ENCODE results near the gene CXCR5.

Gene CXCR5

DNA sequence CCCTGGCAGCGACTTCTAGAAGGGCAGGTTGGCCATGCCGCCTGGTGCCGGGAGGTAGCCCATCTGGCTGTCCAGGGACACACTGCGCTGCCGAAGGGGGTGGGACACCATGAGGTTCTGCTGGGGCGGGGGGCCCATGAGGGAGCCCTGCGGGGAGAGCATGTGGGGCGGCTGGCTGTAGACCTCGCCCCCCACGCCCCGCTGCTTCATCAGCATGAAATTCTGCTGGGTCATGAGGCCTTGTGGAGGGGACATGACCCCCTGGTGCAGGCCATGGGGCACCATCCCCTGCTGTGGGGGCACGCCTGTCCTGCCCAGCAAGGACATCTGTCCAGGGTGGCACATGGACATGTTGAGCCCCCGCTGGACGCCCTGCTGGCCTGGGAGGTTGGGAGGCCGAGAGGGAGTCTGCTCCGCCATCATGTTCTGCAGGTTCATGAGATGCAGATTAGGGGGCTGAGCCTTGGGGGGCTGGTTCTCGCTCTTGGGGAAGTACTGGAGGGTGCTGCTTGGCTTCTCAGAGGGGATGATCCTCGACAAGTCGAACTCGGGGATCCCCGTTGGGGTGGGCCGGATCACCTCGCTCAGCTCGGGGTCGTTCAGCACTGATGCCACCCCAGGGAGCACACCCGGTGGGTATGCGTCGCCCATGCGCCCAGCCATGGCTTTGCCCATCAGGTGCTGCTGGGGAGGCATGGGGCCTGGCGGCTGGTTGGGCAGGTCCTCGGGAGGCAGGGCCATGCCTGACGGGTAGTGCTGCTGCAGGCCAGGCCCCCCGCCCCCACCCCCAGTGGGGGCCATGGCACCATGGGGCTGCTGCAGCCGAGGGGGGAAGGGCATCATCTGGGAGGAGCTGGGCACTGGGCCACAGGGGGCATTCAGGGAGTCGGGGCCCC is 15.0 kb downstream of the CXCR5 start:
- DNase-seq (ENCODE audit: low spot score), result no peak

DNA sequence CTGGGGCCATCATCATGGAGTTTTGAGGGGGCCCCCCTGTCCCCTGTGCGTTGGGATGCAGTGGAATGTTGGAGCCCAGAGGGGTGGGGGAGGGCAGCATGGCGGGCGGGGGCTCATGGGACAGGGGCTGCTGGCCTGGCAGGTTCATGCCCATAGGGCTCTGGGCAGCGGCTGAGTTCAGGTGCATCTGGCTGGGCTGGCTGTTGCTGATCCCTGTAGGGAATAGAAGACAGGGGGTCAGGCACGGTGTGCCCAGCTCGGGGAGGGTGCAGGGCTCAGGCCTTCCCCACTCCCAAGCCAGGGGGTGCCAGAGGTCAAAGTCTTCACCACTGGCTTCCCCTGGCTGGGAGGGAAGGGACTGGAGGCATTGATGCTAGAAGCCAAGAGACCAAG is 15.6 kb downstream of the CXCR5 start:
- DNase-seq (ENCODE audit: low spot score), result no peak

DNA sequence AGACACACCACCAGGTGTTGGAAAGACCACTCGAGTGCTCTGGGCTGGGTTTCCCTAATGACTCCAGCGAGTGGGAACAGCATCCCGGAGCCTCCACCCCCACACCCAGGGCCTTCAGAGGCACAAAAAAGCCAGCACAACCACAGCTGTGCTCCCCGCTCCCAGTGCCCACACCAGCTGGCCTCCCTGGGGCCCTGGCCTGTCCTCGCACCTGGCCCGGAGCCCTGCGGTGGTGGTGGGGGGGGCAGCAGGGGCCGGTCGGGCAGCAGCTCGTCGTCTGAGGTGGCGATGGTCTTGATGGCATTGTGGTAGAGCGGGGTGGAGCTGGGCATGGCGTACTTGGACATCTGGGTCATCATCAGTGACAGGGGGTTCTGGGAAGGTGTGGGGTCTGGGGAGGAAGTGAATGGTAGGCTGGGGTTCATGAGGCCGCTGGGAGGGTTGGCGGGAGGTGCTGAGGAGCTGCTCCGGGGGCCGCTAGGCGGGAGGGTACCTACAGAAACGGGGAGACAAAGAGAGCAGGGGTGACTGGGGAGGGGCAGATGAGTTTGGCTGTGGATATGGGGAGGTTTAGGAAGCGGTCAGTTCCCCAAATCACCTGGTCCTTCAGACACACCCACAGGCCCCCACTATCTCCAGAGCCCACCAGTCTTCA is 16.1 kb downstream of the CXCR5 start:
- no peak for DNase-seq (ENCODE audit: low spot score)

DNA sequence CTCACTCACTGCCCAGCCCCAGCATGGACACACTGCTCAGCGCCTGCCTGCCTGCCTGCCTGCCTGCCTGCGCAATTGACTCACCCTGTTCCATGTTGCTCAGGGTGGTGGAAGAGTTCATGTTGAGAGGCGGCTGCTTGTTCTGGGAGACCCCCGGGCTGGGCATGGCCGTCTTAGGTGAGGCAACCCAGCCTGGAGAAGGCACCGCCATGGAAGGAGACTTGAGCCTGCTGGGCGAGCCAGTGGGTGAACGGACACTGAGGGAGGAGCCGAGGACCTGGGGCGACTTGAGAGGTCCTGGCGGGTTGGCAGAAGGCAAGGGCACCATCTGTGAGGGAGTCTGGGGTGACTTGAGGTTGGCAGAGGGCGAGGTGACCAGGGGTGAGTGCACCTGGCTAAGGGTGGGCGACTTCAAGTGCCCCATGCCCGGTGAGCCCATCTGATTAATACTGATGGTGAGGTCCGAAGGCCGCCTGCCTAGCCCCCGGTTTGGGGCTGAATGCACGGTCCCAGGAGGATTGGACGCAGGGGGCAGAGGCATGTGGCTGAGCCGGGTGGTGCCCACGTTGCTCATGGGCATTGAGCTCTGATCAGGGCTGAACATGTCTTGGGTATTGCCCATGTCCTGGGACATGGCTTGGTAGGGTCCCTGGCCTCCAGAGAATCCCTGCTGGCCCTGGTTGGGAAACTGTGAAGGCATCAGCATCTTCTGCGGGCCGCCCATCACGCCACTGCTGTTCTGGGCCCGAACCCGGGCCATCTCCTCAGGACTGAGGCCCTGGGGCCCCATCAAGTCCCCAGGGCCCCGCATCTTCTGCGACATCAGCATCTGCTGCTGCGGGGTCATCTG is 17.1 kb downstream of the CXCR5 start:
- DNase-seq (ENCODE audit: low spot score), result no peak

DNA sequence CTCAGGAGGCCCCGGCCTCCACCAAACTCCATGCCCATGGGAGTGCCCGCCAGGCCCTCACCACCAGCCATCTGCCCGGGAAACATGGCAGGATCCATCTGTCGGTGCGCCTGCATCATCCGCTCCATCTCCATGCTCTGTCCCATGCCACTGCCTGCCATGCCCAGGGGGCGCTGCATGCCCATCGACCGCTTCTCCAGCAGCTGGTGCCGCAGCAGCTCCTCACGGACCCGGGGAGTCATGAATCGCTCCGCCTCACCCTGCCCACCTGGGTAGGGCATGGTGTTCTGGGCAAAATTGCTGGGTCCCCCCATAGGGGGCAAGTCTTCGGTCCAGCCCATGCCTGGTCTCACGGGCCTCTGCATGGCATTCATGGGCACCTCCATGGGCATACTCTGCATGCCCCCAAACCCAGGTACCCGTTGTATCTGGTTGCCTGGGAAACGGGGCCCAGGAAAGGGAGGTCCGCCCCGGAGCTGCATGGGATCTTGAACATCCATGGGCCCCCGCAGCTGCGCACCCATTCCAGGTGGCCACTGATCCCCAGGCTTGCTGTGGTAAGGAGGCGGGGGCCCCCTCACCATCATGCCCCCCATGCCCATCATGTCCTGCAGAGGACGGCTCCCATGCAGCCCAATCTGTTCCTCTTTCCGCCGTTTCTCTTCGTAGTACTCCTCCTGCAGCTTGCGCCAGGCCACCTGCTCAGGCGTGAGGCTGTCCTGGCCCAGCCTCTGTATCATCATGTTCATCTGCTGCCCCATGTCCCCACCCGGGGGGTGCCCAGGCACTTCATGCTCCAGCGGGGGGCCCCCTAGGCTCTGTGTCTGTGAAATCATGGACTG is 18.0 kb downstream of the CXCR5 start:
- no peak for DNase-seq (ENCODE audit: low spot score)

DNA sequence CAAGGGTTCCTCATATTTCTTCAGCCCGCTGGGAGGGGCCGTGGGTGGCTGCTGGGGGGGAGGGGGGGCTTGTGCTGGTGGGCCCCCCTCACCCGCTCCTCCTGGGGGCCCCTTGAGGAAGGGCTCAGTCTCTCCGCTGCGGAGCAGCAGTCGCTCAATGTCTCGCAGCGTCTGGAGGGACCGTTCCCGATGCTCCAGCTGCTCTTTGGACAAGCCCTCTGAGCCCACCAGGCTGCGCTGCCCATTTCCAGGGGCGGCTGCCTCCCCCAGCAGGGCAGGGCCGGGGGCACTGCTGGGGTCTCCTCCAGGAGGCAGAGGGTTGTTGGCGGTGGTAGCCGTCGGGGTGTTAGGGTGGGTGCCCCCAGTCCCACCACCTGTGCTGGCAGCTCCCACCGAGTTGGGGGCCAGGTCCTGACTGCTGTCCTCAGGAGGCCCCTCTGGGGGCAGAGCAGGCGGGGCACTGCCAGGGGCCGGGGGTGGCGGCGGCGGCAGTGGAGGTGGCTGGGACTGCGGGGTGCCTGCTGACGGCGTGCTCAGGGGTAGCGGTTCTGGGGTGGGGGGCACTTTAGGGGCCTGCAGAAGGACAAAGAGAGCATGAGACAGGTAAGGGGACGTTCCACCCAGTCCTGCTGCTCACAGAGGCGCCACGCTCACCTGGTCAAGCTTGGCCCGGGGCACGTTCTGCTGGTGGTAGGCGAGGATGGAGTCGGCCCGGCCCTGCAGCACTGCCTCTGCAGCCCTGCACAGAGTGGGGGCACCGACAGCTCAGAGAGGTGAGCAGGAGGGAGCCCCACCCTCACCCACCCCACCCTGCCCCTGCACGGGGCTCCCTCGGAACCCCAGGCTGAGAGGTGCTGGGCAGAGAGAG is 18.9 kb downstream of the CXCR5 start:
- DNase-seq (ENCODE audit: low spot score), result no peak

DNA sequence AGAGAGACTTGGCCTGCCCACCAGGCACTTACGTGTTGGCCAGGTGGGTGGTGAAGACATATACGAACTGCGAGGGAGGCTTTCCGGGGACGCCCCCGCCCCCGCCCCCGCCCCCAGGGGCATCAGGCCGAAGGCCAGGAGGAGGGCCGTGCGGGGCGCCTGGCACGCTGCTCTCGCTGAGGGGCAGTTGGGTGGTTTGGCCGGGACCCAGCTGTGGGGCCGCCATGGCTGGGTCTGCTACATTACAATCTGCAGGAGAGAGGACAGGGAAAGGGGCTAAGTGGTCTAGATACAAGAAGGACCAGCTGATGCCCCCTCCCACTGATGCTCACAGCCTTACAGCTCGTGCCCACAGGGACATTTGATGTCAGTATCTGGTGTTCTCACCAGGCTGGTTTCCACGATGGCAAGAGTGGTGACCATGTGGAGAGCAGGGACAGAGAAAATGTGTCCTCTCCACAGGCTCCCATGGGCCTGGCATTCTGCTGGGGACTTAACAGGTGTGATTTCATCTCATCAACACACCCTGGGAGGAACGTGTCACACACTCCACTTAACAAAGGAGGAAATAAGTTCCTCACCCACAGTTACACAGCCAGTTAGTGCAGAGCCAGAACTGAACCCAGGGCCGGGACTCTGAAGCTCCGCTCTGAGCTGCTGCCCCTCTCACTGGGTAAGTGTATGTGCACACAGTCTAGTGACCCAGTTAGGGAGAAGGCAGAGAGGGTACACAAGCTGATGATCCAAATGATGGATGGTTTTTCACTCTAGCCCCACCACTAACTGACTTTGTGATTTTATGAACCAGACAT is 19.7 kb downstream of the CXCR5 start:
- DNase-seq (ENCODE audit: low spot score), result no peak

DNA sequence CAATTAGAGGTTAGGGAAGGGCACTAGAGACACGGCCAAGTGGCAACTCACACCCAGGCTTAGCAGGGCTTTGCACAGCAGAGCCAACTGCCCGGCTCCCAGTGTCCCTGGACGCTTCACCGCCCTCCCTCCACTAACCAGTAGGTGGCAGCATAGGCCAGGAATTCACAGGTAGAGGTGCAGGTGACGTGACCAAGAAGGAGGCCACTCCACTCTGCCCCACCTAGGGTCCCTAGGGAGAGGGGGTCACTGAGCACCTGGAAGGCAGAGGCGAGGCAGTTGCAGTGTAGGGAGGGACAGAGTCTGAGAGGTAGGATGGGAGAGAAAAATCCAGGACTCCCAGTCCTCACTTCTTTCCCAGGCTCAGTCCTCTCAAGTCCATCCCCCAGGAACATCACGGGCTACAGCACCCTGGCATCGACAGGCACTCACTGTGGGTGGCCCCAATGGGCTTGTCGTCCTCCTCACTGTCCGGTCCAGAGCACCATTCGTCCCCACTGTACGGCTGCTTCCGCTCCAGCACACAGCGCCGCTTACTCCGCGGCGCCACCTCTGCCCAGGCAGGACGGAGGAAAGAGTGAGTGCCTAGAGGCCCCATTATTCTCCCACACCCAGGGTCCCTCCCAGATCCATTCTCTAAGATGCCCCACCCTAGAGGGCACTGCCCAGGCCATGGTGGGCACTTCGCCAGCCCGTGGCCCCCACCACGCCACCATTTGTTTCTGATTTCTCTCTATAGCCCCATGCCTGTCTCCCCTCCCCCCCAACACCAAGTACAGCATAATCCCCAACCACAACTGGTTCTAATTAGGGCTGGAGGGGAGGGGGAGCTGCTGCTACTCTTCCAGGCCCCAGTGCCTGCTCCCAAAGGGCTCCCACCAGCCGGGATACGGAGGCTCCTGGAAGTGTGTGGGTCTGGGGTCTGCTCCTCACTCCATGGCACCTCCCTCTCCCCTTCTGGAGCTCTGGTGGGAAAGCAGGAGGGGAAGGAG is 23.7 kb downstream of the CXCR5 start:
- DNase-seq (ENCODE audit: low spot score), result peak; percentile 77

DNA sequence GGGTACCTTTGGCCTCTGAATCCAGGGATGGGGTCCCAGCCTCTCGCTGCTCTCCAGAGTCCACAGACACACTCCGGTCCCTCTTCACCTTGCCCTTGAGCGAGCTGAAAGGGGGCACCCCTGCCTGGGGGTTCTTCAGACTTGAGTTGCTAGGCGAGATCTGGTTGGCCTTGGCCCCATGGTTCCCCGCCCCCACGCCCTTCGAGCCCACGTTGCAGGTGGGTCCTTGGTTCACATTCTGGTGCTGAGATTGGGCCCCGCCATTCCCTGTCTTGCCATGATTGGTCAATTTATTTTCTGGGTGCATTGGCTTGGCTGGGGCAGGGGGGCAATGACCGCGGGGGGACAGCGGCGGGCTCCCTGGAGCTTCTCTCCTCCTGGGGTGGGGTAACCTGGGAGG is 24.6 kb downstream of the CXCR5 start:
- no peak for DNase-seq (ENCODE audit: low spot score)

DNA sequence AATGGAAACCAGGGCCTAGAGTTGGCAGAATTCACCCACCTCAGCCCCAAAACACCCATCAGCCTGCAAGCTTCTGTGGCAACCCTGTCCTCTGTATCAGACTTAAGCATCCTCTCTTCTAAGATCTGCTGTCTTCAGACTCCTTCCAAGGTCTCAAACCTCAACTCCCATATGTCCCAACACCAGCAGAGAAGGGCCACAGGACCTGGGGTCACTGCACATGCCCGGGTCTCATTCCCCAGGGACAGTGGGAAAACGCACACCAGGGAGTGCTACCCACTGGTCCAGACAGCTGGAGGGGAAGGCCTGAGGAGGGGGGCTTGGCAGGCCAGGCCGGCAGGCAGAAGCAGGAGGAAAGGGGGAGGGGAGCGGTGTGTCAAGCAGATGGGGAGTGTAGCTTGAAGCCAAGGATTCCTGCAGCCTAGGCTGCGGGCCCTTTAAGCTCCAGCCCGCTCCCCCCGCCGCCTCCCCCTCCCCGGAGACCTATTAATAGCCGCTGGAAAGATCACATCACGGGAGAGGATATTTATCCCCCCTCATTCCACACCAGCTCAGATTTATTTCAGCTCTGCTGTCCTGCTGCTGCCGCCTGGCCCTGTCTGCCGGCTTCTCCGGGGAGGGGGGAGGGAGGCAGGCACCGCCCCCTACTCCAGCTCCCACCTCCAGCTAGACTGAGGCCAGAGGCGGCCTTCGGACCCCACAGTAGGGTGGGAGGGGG is 25.4 kb downstream of the CXCR5 start:
- DNase-seq (ENCODE audit: low spot score), result no peak

DNA sequence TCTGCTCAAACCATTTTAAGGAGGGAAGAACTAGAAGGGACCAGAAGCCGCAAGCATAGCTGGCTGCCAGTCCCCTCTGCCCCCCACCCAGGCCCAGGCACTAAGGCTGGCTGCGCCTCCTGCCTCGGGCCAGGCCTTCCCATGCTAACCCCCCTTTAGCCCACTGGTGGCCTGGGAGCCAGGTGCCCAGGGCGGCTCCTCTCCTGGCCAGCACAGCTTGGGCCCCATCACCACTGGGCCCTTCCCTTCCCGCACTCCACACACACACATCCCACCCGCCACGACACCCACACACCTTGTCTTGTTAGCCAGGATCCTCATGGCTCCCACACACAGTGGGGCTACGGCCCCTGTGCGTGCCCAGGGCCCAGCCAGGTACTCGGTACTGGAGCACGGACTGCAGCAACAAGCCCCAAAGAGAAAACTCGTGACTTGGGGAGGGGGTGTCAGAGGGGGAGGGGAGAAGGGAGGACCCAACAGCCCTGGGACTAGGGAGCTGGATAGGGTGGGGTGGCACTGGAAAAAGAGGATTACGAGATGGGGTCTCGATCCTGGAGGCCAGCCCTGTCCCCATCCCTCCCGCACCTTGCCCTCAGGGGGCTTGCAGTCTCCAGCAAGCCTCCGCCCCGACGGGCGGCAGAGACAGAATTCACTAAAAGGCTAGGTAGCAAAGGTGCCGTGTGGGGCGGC is 26.1 kb downstream of the CXCR5 start:
- no peak for DNase-seq (ENCODE audit: low spot score)

DNA sequence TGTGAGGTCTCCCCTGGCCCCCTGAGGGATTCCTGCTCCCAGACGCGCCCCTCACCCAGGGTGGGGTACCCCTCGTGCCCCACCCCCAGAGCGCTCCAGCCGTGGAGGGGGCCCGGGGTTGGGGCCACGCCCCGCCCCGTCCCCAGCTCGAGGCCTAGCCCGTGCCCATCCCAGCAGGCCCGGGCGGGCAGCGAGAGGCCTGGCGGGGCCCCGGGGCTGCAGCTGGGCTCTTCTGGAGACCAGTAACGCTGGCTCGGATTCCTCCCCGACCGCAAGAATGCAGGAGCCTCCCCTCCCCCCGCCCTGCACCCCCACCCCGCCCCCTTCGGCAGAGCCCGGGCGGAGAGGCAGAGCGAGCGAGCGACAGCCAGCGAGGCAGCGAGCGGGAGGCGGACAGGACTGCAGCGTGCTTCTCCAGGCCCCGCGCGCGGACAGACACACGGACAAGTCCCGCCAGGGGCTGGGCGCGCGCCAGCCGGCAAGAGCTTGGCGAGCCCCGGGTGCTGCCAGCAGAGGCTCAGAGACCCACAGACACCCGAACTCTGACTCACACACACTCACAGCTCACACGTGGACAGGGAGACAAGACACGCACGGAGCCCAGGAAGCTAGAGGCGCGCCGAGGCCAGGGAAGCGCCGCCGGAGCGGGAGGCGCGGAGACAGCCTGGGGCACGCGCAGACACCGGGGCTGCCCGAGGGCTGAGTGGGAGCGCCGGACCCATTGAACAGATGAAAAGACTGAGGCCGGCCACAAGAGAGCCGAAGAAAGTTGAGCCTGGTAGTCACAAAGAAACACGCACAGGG is 26.8 kb downstream of the CXCR5 start:
- no peak for DNase-seq (ENCODE audit: low spot score)

DNA sequence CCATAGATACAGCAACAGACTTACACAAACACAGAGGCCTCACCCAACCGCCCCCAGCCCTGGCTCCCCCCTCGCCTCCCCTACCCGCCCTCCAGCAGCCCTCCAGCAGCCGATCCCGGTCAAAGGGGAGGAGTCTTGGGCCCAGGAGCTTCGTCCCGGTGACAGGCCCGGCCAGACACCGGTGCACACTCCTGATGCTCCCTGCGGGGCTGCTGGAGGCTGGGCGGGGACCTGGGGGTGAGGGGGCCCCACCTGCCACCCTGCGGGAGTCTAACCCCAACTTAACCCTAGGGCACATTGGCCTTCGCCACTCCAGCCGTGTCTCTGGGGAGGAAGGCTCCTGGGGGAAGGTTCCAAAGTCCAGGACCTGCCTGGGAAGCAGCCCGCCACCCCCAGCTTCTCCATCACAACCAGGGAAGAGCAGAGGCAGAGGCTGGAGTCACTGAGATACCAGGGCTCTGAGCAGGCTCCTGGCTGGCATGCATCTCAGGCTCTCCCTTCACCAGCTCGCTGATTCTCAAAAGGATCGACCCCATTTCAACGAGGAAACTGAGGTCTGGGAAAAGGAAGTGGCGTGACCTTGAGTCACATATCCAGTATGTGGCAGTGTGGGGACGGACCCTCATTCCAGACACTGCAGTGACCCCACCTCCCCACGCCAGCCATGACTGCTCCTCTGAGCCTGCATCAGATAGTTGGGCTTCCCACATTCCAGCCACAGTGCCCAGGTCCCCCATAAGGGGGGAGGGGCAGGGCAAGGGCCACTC is 27.6 kb downstream of the CXCR5 start:
- peak; percentile 61 for DNase-seq (ENCODE audit: low spot score)

DNA sequence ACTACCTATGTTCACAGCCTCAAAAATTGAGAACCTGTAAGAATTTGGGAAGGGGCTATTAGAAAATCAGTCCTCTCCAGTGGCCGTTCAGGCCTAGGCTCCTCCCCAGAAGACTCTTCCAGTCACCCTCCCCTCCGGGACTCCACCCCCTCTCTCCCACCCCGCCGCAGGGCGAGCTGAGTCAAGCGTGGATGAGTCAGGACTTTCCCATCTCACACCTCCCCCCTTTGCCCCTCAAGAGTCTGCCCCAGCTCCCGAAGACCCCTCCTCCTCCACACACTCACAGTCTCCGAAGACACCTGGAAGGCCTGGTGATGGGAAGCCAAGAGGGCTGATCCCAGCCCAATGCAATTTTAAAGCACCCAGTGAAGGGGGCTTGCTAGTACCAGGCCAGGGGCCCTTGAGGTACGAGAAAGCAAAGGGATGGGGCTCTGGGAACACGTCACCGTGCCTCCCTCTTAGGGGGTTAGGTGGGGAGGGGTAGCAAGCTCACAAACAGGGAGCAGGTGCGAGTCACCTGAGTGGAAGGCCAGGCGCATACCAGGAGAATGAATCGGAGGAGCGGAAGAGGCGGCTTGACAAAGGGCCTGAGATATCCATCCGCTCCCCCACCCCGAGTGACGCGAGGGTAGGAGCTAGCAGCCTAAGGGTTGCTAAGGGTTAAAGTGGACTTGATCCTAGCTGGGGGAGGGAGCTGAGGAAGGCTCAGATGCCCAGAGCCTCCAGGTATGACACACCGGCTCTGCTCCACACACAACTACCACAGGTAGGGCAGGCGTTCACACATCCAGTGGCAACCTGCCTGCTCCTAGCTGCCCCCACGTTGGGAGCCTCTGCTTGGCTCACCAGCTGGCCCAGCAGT is 28.4 kb downstream of the CXCR5 start:
- DNase-seq (ENCODE audit: low spot score), result no peak
